Measurements from ENCODE around the gene ITPR2.
"Not testable (repeated sequence)": the region's sequence is repeated elsewhere in the genome, so short reads cannot be mapped to it uniquely, and the experiment has no call there.

ITPR2 gene

GRCh38 chr12:26519462-26519861 is 313.5 kb downstream of the ITPR2 start:
- no peak for TF ChIP-seq Cebpa-rat (IDR thresholded peaks at IDR 0.05)

DNA sequence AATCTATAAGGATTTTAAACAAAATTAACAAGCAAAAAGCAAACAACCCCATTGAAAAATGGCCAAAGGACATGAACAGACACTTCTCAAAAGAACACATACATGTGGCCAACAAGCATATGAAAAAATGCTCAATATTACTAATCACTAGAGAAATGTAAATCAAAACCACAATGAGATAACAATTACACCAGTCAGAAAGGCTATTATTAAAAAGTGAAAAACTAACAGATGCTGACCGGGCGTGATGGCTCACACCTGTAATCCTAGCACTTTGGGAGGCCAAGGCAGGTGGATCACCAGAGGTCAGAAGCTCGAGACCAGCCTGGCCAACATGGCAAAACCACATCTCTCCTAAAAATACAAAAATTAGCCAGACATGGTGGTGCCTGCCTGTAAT is 315.7 kb downstream of the ITPR2 start:
- not testable (repeated sequence) for H3K9ac ChIP-seq; H3K9me3 ChIP-seq (replicated peaks in 1 of 11)

More at GRCh38 chr12:26519462-26519861, 313.5 kb downstream of the ITPR2 start:
- Histone ChIP-seq H3K4me1 (peaks cover 6 to 20% (median 13%) of the 10 kb centered on the region in 10 experiments; a peak in 19 of 20 replicates), H3K4me3 (no peak overlapping the region), H3K36me3 (peaks cover 0 to 6% (median 0%) of the 10 kb centered on the region in 11 experiments; a peak in 3 of 22 replicates), H3K4me2 (no peak overlapping the region), H4K20me1 (no peaks in the 10 kb centered on the region; a peak in 1 of 22 replicates), H3K27me3 (no peaks in the 10 kb centered on the region), H3K9me3 (replicated peaks in 1 of 11) (peaks cover 0 to 10% (median 0%) of the 10 kb centered on the region in 11 experiments; a peak in 5 of 22 replicates), H3K27ac (no peak overlapping the region), H3K9ac (no peak overlapping the region)

GRCh38 chr12:26514364-26514763 is 318.6 kb downstream of the ITPR2 start:
- H3K4me3 ChIP-seq, result no peak overlapping the region
- no peaks in the 10 kb centered on the region for H3K4me1 ChIP-seq
- TF ChIP-seq Cebpa-rat (IDR thresholded peaks at IDR 0.05), result no peak
- H3K27me3 ChIP-seq, result no peaks in the 10 kb centered on the region
- no peaks in the 10 kb centered on the region; a peak in 1 of 22 replicates for H4K20me1 ChIP-seq
- H3K9ac ChIP-seq, result no peak overlapping the region
- no peaks in the 10 kb centered on the region for H3K36me3 ChIP-seq
- no peak overlapping the region for H3K27ac ChIP-seq
- H3K9me3 ChIP-seq (replicated peaks in 1 of 11), result peaks cover 0 to 5% (median 0%) of the 10 kb centered on the region in 11 experiments; a peak in 5 of 22 replicates
- H3K4me2 ChIP-seq, result no peak overlapping the region

More for the DNA sequence above, 315.7 kb downstream of the ITPR2 start:
- not testable (repeated sequence) for H3K4me2 ChIP-seq, H3K27ac ChIP-seq, H3K4me3 ChIP-seq, H4K20me1 ChIP-seq, H3K27me3 ChIP-seq, H3K36me3 ChIP-seq
- H3K4me1 ChIP-seq, result peaks cover 6 to 20% (median 13%) of the 10 kb centered on the region in 10 experiments; a peak in 19 of 20 replicates

GRCh38 chr12:26513363-26514043 is 319.5 kb downstream of the ITPR2 start:
- Histone ChIP-seq H3K4me2 (no peak overlapping the region), H3K9me3 (replicated peaks in 1 of 11) (no peaks in the 10 kb centered on the region; a peak in 3 of 22 replicates), H3K27ac (no peak overlapping the region), H3K4me3 (no peak overlapping the region), H4K20me1 (no peaks in the 10 kb centered on the region; a peak in 1 of 22 replicates), H3K27me3 (no peaks in the 10 kb centered on the region), H3K9ac (no peak overlapping the region), H3K4me1 (no peaks in the 10 kb centered on the region), H3K36me3 (peaks cover 0 to 7% (median 0%) of the 10 kb centered on the region in 11 experiments; a peak in 1 of 22 replicates)
- no peak for TF ChIP-seq Cebpa-rat (IDR thresholded peaks at IDR 0.05)

DNA sequence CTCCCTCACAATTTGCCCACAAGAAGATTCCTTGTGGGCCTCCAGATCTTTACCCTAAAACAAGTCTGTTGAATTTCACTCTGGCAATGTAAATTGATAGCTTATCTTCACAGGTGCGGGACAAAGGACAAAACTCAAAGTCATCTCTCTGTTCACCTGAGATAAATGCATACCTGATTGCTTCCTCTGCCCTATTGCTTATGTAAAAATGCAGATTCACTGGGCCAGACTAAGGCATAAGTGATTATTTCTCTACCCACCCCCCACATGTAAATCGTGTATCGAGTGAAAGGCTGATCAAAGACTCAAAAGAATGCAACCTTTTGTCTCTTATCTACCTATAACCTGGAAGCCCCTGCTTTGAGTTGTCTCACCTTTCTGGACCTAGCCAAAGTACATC is 320.8 kb downstream of the ITPR2 start:
- Histone ChIP-seq H3K4me3 (no peak overlapping the region), H3K27ac (no peak overlapping the region), H4K20me1 (no peaks in the 10 kb centered on the region; a peak in 1 of 22 replicates), H3K9me3 (replicated peaks in 1 of 11) (no peaks in the 10 kb centered on the region), H3K36me3 (peaks cover 0 to 8% (median 0%) of the 10 kb centered on the region in 11 experiments; a peak in 1 of 22 replicates), H3K27me3 (no peaks in the 10 kb centered on the region), H3K4me1 (no peaks in the 10 kb centered on the region), H3K9ac (no peak overlapping the region), H3K4me2 (no peak overlapping the region)
- TF ChIP-seq Cebpa-rat (IDR thresholded peaks at IDR 0.05), result no peak

GRCh38 chr12:26510354-26510674 is 322.7 kb downstream of the ITPR2 start:
- no peak overlapping the region for H3K4me3 ChIP-seq

DNA sequence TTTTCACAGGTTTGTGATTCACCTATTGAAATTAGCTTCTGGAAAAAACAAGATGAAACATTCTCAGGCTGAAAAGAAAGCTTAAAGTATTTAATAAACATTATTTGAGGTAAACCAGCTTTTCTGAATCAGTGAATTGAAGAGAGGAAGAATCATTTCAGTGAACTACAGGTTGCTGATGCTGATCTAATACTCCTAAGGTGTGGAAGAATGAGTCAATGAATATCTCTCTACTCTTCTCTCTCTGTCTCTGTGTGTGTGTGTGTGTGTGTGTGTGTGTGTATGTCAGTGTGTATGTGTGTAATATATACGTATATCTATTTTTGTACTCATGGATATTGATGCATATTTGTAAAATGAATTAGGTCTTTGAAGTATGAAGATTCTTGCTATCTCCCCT is 325.4 kb downstream of the ITPR2 start:
- Histone ChIP-seq H3K4me3 (no peak overlapping the region), H3K36me3 (peaks cover 0 to 46% (median 0%) of the 10 kb centered on the region in 11 experiments; a peak in 5 of 22 replicates), H4K20me1 (0 out of 22 replicates have a peak, but pooled peaks cover 0 to 3% (median 0%) of the 10 kb centered on the region in 11 experiments), H3K27ac (no peak overlapping the region), H3K27me3 (no peaks in the 10 kb centered on the region), H3K9ac (no peak overlapping the region), H3K4me2 (no peak overlapping the region), H3K4me1 (no peaks in the 10 kb centered on the region), H3K9me3 (replicated peaks in 1 of 11) (no peaks in the 10 kb centered on the region)
- TF ChIP-seq Cebpa-rat (IDR thresholded peaks at IDR 0.05), result no peak

More at GRCh38 chr12:26510354-26510674, 322.7 kb downstream of the ITPR2 start:
- Histone ChIP-seq H3K27ac (no peak overlapping the region), H3K9ac (no peak overlapping the region), H3K9me3 (replicated peaks in 1 of 11) (no peaks in the 10 kb centered on the region), H3K4me1 (no peaks in the 10 kb centered on the region), H3K36me3 (peaks cover 0 to 20% (median 0%) of the 10 kb centered on the region in 11 experiments; a peak in 4 of 22 replicates), H3K27me3 (no peaks in the 10 kb centered on the region), H4K20me1 (no peaks in the 10 kb centered on the region; a peak in 1 of 22 replicates), H3K4me2 (no peak overlapping the region)
- no peak for TF ChIP-seq Cebpa-rat (IDR thresholded peaks at IDR 0.05)

DNA sequence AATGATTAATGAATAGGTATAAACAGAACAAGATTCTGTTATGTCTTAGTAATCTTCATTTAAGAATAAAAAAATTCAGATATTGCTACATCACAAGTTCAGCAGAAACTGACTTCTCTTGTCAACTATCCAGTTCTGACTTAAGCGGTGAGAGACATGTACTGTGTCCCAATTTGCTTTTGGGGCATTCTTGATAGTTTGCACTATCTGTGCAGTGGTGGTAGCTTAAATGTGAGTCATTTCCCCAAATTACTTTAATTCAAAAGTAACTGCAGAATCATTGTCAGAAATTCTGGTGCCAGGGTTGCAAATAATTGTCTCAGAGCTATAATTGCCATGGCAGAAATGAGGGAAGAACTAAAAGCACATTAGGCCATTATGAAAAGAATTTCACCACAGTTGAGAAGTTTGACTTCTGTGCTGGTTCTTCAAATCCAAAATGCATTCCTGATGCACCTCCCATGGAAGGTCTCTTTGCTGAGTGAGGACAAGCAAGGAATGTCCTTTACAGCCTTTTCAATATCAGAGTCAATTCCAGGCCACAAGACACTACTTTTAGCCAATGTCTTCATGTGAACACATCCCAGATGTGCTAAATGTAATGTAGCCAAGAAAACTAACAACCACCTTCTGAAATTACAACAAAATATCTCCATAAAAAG is 332.9 kb downstream of the ITPR2 start:
- no peaks in the 10 kb centered on the region for H3K27me3 ChIP-seq
- H3K4me1 ChIP-seq, result no peaks in the 10 kb centered on the region; a peak in 1 of 20 replicates
- H3K4me2 ChIP-seq, result no peak overlapping the region
- H3K9ac ChIP-seq, result no peak overlapping the region
- H3K4me3 ChIP-seq, result no peak overlapping the region
- 0 out of 22 replicates have a peak, but pooled peaks cover 0 to 3% (median 0%) of the 10 kb centered on the region in 11 experiments for H4K20me1 ChIP-seq
- no peak for TF ChIP-seq Cebpa-rat (IDR thresholded peaks at IDR 0.05)
- H3K27ac ChIP-seq, result no peak overlapping the region
- peaks cover 0 to 36% (median 0%) of the 10 kb centered on the region in 11 experiments; a peak in 5 of 22 replicates for H3K36me3 ChIP-seq
- H3K9me3 ChIP-seq (replicated peaks in 1 of 11), result no peaks in the 10 kb centered on the region

DNA sequence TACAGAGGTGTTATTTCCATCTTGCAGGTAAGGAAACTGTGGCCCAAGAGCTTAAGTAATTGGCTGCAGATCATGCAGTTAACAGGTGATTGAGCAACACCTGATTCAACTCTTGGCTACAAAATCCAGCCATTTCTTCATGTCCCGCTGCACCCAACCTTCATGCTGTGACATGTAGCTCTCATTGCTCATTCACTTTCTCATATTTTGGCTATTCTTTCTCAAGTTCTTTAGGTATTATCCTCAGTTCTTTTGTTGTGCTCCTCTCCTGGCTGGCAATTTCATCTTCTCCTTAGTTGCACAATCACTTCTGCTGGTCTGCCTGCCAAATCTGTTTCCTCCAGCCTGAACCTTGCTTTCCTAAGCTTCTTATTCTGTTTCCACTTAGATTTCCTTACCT is 336.8 kb downstream of the ITPR2 start:
- H3K36me3 ChIP-seq, result peaks cover 0 to 32% (median 0%) of the 10 kb centered on the region in 11 experiments; a peak in 8 of 22 replicates
- no peak overlapping the region for H3K9ac ChIP-seq
- H3K4me2 ChIP-seq, result no peak overlapping the region
- TF ChIP-seq Cebpa-rat (IDR thresholded peaks at IDR 0.05), result peak in 3 of 11 experiments; percentile 22 to 48 (median 46); a peak in 4 of 22 replicates
- no peaks in the 10 kb centered on the region for H4K20me1 ChIP-seq
- no peak overlapping the region for H3K27ac ChIP-seq
- H3K4me1 ChIP-seq, result peaks cover 0 to 12% (median 5%) of the 10 kb centered on the region in 10 experiments; a peak in 9 of 20 replicates
- no peaks in the 10 kb centered on the region for H3K9me3 ChIP-seq (replicated peaks in 1 of 11)
- no peak overlapping the region for H3K4me3 ChIP-seq
- H3K27me3 ChIP-seq, result no peaks in the 10 kb centered on the region
